Activated CD4-positive, alpha-beta T cell treated with anti-CD3 and anti-CD28 coated beads, Interleukin-2, amount 10 ng/mL, durations not matched to agents 7 days and 5 days (primary cell): Measurements from ENCODE around the gene PRADC1. TPM values are rescaled to one million over a fixed set of nuclear protein-coding genes. Genes with fewer than 3 reads are reported as not detected.
A peak's percentile ranks its signal among the peaks of the same experiment; 100 is the strongest.
"Not testable (repeated sequence)": the region's sequence is repeated elsewhere in the genome, so short reads cannot be mapped to it uniquely, and the experiment has no call there.

ENCODE experiments used
- CTCF ChIA-PET: fragments of 350-600 bp; sonication (Branson Sonifier 250); formaldehyde crosslinking; loops from one replicate; lab custom pipeline; 2021; ENCODE audit warnings: antibody characterized with exemption; lab: Charles Lee
- POLR2A ChIA-PET: fragments of 350-600 bp; sonication (Branson Sonifier 250); formaldehyde crosslinking; loops from one replicate; lab custom pipeline; 2021; ENCODE audit warnings: antibody characterized with exemption; lab: Charles Lee
- DNase-seq: peaks from one replicate; pipeline ENCODE4 v3.0.0-alpha.2; 2020
- H3K27ac Mint-ChIP-seq: one replicate; pipeline ENCODE4 v1.8.0; 2021; ENCODE audit warnings: mild to moderate bottlenecking, moderate library complexity, mixed read lengths
- H3K27me3 Mint-ChIP-seq: one replicate; pipeline ENCODE4 v1.8.0; 2021; ENCODE audit warnings: mixed read lengths
- H3K36me3 Mint-ChIP-seq: one replicate; pipeline ENCODE4 v1.8.0; 2021; ENCODE audit warnings: low read depth, mixed read lengths
- H3K4me1 Mint-ChIP-seq: one replicate; pipeline ENCODE4 v1.8.0; 2021; ENCODE audit warnings: mixed read lengths
- H3K4me3 Mint-ChIP-seq: one replicate; pipeline ENCODE4 v1.8.0; 2021; ENCODE audit warnings: mild to moderate bottlenecking, moderate library complexity, mixed read lengths
- H3K9me3 Mint-ChIP-seq: one replicate; pipeline ENCODE4 v1.8.0; 2021; ENCODE audit warnings: mixed read lengths
- total RNA-seq, 2 experiments: library from RNA; stranded (reverse); gene quantifications; one replicate each; pipeline ENCODE4 v1.2.3, GENCODE V29; 2021

The PRADC1 gene
- total RNA-seq, 2 experiments from 2014 or later = 12.5 to 13.7 TPM

DNA sequence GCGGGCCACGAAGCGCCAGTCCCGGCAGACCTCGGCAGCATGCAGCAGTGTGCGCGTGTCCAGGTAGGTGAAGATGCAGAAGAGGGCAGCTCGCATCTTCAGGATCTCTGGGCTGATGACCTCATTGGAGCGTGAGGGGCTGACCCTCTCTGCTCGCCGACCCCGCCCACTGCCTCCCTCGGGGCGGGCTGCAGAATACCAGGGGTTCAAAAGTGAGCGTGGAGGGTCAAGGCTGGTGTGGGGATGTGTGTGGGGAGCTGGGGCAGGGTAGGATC is 31.2 kb upstream of the PRADC1 start:
- DNase-seq = no peak
- Mint-ChIP-seq H3K36me3 (peaks cover 15% of the 10 kb centered on the region), H3K27ac (no peak overlapping the region), H3K27me3 (no peaks in the 10 kb centered on the region), H3K4me1 (peaks cover 15% of the 10 kb centered on the region), H3K4me3 (no peak overlapping the region), H3K9me3 (no peaks in the 10 kb centered on the region)
- ChIA-PET POLR2A (no interaction called here), CTCF (no interaction called here)

DNA sequence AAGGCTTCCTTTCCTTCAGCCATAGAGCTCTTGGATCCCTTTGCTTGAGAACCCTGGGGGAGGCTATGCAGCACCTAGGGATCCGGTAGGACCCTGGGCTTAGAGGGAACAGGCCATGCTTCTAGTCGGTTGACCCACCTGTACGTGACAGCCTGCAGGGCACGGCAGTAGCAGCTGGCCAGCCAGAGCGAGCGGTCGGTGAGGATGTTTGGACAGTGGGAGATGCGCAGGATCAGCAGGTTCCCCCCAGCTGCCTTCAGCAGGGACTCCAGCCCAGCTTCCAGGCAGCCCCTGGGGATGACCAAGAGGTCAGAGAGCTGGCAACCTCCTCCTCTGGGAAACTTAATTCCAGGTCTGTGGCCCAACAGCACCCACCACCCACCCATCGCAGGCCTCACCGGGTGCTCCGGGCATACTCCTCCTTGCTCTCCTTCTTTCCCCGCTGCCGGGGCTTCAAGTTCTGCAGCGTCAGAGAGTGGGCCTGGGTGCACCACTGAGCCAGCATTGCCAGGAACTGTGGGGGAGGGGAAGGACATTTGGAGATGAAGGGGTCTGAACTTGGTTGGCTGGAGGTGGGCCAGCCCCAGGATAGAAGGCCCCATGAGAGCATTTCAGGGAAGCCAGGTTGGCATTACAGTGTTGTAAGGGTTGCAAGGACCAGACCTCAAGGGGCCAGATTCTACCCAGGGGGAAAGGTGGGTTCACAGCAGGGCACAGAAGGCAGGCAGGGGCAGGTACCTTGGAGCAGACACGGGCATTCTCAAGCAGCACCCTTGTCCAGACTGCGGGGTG is 30.7 kb upstream of the PRADC1 start:
- POLR2A ChIA-PET = no interaction called here

DNA sequence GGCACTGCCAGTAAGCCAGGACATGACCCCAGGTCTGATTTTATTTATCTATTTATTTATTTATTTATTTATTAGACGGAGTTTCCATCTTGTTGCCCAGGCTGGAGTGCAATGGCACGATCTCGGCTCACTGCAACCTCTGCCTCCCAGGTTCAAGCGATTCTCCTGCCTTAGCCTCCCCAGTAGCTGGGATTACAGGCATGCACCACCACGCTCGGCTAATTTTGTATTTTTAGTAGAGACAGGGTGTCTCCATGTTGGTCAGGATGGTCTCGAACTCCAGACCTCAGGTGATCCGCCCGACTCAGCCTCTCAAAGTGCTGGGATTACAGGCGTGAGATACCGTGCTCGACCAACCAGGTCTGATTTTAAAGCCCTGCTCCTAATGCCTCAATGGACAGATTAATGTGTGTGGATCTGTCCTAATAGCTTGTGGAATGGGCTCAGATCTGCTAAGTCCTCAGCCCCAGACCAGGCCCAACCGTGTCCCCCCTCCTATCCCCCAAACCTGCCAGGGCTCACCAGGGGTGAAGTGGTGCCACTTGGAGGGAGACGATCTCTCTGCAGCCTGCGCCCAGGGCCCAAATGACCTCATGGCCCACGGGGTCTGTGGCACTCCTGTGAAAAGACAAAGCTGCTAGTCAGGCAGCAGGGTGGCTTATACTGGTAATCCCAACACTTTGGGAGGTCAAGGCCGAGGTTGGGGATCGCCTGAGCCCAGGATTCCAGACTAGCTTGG is 29.8 kb upstream of the PRADC1 start:
- H3K4me3 Mint-ChIP-seq, H3K4me1 Mint-ChIP-seq, POLR2A ChIA-PET, H3K27me3 Mint-ChIP-seq, DNase-seq, H3K9me3 Mint-ChIP-seq, H3K27ac Mint-ChIP-seq: not testable (repeated sequence)
- peaks cover 14% of the 10 kb centered on the region for H3K36me3 Mint-ChIP-seq
- CTCF ChIA-PET = interaction anchor here (0.6 to 2.0 kb wide), 5 partner anchors 9 to 1158 kb away, joined by 3 to 6 read pairs (median 5); partner anchors contain the start of gene C2orf81

More for the DNA sequence above, 30.7 kb upstream of the PRADC1 start:
- Mint-ChIP-seq H3K4me3 (no peak overlapping the region), H3K27ac (no peak overlapping the region), H3K27me3 (no peaks in the 10 kb centered on the region), H3K36me3 (peaks cover 19% of the 10 kb centered on the region), H3K4me1 (peaks cover 16% of the 10 kb centered on the region), H3K9me3 (no peaks in the 10 kb centered on the region)
- no peak for DNase-seq
- CTCF ChIA-PET = interaction anchor here (1.0 to 2.0 kb wide), 3 partner anchors 8 to 19 kb away, joined by 3 to 6 read pairs (median 5); no protein-coding TSS in a partner anchor

DNA sequence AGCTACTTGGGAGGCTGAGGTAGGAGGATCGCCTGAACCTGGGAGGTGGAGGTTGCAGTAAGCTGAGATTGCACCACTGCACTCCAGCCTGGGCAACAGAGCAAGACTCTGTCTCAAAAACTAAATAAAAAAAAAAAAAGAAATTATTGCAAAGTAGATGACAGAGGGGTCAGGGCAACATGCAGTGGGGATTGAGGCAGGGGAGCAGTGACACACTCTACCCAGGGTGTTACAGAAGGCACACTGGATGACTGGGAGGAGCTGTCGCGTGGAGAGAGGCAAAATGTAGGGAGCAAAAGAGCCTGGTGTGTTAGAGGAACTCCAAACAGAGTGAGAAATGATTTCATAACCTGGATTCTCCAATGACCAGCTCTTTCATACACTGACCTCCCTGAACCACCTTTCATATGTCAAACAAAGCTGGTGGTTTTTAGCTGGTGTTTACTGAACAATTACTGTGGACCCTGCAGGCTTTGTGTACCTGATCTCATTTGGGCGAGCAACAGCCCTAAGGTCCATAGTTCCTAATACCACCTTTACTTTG is 29.1 kb upstream of the PRADC1 start:
- ChIA-PET CTCF (interaction anchor here (0.6 to 2.0 kb wide), 3 partner anchors 9 to 1159 kb away, joined by 3 to 5 read pairs (median 5); partner anchors contain the start of gene C2orf81), POLR2A (no interaction called here)
- no peak for DNase-seq
- Mint-ChIP-seq H3K9me3 (no peaks in the 10 kb centered on the region), H3K27ac (no peak overlapping the region), H3K4me3 (no peak overlapping the region), H3K27me3 (no peaks in the 10 kb centered on the region), H3K4me1 (peaks cover 6% of the 10 kb centered on the region), H3K36me3 (peaks cover 12% of the 10 kb centered on the region)

DNA sequence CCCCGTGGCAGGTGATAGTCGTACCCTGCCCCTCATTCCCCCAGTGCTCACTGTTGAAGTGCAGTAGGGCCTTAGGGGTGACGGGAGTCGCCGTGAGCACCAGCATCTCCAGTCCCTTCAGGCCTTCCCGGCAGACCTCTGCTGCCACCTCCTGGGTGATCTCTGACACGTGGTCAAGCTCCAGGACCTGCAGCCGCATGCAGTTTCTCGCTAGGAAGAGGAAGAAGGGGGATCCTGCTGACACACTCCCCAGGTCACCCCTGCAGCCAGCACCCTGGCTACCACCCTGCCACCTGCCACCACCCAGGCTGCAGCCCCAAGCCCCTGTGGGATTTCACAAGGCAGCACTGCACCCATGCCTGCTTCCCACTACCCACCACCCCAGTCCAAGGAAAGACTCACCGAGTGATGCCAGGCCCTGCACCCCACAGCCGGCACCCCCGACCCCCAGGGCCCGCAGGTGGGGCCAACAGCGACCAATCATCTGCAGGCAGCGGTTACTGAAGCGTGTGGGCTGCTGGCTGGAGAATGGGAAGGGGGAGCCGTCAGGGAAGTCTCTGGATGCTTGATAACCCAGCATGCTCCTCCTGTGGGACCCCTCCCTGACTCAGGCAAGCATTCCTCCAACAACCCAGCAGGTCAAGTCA is 27.4 kb upstream of the PRADC1 start:
- no peaks in the 10 kb centered on the region for H3K9me3 Mint-ChIP-seq
- DNase-seq = no peak
- CTCF ChIA-PET = no interaction called here
- peaks cover 9% of the 10 kb centered on the region for H3K36me3 Mint-ChIP-seq
- POLR2A ChIA-PET = no interaction called here
- H3K27ac Mint-ChIP-seq = no peak overlapping the region
- H3K4me1 Mint-ChIP-seq = peaks cover 1% of the 10 kb centered on the region
- no peak overlapping the region for H3K4me3 Mint-ChIP-seq
- H3K27me3 Mint-ChIP-seq = no peaks in the 10 kb centered on the region

DNA sequence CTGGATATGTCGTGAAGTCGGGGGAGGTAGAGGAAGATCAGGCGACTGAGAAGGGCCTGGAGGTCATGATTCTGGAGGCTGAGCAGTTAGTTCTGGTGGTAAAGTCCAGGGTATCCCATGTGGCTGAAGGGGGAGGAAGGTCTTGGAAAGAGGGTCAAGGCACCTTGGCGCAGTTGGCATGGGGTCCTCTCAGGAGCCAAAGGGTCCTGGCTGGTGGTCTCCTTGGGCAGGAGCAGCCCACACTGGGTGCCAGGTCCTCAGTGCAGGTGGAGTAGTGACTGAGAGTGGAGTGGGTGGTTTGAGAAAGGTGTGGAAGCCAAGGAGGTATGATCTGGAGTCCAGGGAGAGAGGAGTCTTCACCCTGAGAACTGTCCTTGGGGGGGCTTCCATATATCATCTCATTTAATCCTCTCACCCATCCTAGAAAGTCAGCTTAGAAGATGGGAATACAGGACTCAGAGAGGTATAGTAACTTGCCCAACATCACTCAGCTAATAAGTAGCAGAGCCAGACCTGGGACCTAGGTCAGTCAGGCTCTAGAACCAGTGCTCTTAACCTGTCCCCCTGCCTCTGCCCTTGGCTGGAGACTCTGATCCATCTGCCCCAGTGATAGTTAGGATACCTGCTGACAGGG is 26.8 kb upstream of the PRADC1 start:
- Mint-ChIP-seq H3K4me3 (no peak overlapping the region), H3K4me1 (peaks cover 1% of the 10 kb centered on the region), H3K9me3 (no peaks in the 10 kb centered on the region), H3K27me3 (no peaks in the 10 kb centered on the region), H3K27ac (no peak overlapping the region), H3K36me3 (peaks cover 11% of the 10 kb centered on the region)
- ChIA-PET POLR2A (no interaction called here), CTCF (no interaction called here)
- DNase-seq = no peak

DNA sequence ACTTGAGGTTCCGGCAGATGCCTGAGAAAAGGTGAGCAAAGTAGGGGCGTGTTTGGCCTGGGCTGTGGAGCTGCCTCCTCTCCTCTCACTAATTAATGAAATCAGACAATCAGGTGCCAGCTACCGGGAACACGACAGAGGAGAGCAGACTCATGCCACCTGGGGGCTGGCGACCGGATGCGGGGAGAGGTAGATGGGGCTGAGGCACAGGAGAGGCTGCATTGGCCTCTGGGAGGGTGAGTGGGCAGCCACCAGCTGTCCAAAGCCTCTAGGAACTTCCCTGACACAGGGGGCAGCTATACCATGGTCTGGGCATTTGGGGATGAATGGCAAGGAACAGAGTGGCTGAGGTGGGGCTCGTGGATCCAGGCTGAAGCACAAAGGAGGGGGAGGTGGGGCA is 26.2 kb upstream of the PRADC1 start:
- POLR2A ChIA-PET = no interaction called here
- CTCF ChIA-PET = interaction anchor here (0.6 kb wide), 1 partner anchor 23 kb away, joined by 4 read pairs; no protein-coding TSS in a partner anchor

DNA sequence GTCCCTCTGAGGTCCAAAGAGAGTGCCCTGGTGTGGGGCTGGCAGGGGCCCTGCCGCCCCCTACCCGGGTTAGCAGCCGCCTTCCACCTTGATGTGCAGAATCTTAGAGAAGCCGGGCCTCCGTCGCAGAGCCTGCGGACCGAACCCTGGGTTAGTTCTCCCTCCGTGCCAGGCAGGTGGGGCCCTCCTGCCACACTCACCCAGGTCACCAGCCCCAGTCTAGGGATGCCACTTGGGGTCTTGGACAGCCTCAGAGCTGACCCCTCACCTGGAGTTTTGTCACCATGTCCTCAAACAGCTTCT is 25.8 kb upstream of the PRADC1 start:
- peaks cover 16% of the 10 kb centered on the region for H3K36me3 Mint-ChIP-seq
- no peak overlapping the region for H3K4me3 Mint-ChIP-seq
- peak overlapping the region; percentile 51 for H3K27ac Mint-ChIP-seq
- DNase-seq = no peak
- CTCF ChIA-PET = interaction anchor here (0.6 to 1.9 kb wide), 2 partner anchors 11 to 23 kb away, joined by 4 to 5 read pairs; no protein-coding TSS in a partner anchor
- H3K27me3 Mint-ChIP-seq = no peaks in the 10 kb centered on the region
- POLR2A ChIA-PET = no interaction called here
- no peaks in the 10 kb centered on the region for H3K9me3 Mint-ChIP-seq
- peaks cover 1% of the 10 kb centered on the region for H3K4me1 Mint-ChIP-seq

More for the DNA sequence above, 26.2 kb upstream of the PRADC1 start:
- DNase-seq = no peak
- no peak overlapping the region for H3K4me3 Mint-ChIP-seq
- peaks cover 15% of the 10 kb centered on the region for H3K36me3 Mint-ChIP-seq
- no peaks in the 10 kb centered on the region for H3K9me3 Mint-ChIP-seq
- H3K27ac Mint-ChIP-seq = no peak overlapping the region
- no peaks in the 10 kb centered on the region for H3K27me3 Mint-ChIP-seq
- peaks cover 1% of the 10 kb centered on the region for H3K4me1 Mint-ChIP-seq

DNA sequence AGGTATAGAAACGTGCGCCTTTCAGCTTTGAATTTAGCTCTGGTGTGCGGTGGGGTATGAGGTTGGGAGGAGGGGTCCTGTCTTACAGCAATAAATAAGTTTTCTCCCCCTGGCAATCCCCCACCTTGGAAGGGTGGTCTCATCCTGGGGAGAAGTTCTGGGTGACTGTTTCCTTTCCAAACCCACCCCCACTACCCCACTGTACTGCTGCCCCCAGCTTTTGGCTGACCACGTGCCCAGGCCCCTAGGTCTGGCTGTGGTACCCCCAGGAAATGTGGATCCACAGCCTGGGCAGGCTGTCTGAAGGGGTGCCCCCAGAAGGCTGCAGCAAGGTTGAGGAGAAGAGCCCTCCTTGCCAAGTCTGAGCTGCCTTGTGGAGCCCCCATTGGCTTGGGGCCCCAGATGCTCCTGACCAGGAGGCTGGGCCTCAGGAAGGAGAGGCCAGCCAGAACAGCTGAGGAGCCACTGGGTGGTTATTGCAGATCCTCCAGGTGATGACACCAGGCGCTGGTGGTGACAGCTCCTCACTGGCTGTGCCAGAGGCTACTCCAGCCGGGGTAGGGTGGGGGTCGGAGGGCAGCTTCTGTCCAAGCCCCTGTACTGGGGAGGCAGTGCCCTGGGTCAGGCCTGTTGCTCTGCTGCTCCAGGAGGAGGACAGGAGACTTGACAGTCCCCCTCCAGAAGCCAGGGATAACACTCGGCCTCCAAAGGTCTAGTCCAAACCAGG is 25.3 kb upstream of the PRADC1 start:
- Mint-ChIP-seq H3K36me3 (peaks cover 15% of the 10 kb centered on the region), H3K27me3 (no peaks in the 10 kb centered on the region), H3K9me3 (no peaks in the 10 kb centered on the region), H3K4me1 (peaks cover 1% of the 10 kb centered on the region), H3K27ac (no peak overlapping the region), H3K4me3 (no peak overlapping the region)
- DNase-seq = no peak
- ChIA-PET POLR2A (no interaction called here), CTCF (interaction anchor here (0.6 to 1.9 kb wide), 2 partner anchors 10 to 22 kb away, joined by 4 to 5 read pairs; no protein-coding TSS in a partner anchor)

DNA sequence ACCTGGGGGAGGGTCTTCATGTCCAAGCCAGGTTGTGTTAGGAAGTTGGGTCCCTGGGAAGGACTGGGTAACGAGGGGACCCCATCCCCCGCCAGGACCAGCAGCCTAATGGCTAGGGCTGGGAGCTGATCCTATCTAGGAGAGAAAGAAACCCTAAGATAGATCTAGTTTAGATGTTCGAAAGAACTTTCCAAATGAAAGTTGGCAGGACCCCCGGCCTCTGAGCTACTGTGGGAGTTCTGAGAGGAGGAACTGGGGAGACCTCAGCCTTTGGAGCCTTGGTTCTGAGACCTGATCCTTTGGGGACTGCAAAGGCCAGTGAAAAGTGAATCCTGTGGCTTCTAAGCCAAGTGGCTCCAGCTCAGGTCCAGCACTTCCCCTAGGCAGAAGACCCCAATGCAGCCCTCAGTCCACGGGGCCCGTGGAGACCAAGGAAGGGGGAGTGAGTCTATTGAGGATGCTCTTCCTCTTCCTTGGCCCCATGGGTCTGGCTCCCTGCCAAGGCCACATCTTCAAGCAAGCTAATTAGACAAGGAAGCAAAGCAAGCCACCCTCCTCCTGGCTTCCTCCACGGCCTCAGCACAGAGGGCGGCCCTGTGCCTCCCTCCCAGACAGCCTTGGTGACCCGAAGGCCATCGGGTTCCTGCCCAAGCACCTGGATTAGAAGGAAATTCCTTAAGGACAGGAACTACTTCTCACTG is 24.5 kb upstream of the PRADC1 start:
- H3K9me3 Mint-ChIP-seq = no peaks in the 10 kb centered on the region
- DNase-seq = no peak
- H3K27ac Mint-ChIP-seq = no peak overlapping the region
- H3K4me3 Mint-ChIP-seq = no peak overlapping the region
- H3K4me1 Mint-ChIP-seq = peaks cover 1% of the 10 kb centered on the region
- ChIA-PET POLR2A (no interaction called here), CTCF (interaction anchor here (0.6 to 1.9 kb wide), 5 partner anchors 9 to 52 kb away, joined by 3 to 5 read pairs (median 4); no protein-coding TSS in a partner anchor)
- no peaks in the 10 kb centered on the region for H3K27me3 Mint-ChIP-seq
- H3K36me3 Mint-ChIP-seq = peaks cover 19% of the 10 kb centered on the region

DNA sequence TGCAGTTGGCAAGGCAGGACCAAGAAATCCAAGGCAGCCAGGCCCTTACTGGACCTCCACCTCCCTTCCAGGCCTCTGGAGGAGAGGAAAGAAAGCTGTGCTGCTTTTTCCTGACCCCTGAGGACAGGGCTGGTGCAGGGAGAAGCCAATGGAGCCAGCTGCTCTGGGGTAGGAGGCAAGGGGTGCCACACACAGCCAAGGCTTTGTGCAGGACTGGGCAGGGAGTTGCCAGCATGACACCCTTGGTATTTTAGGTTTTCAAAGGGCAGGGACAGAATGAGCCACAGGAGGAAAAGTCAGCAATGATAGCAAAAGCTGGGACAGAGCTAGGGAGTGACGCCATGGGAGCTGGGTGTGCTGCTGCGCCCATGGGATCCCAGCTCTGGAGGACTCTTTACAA is 24.0 kb upstream of the PRADC1 start:
- ChIA-PET POLR2A (no interaction called here), CTCF (interaction anchor here (0.6 to 1.9 kb wide), 5 partner anchors 9 to 53 kb away, joined by 3 to 5 read pairs (median 4); no protein-coding TSS in a partner anchor)
- DNase-seq = no peak
- Mint-ChIP-seq H3K27me3 (no peaks in the 10 kb centered on the region), H3K9me3 (no peaks in the 10 kb centered on the region), H3K27ac (no peak overlapping the region), H3K4me3 (no peak overlapping the region), H3K4me1 (peaks cover 1% of the 10 kb centered on the region), H3K36me3 (peaks cover 21% of the 10 kb centered on the region)
